ENCODE results near the gene KTN1. TPM values are rescaled to one million over a fixed set of nuclear protein-coding genes. Genes with fewer than 3 reads are reported as not detected.

KTN1 gene
- total RNA-seq, 1 experiment from 2014 or later = 76.6 TPM

- DNase-seq (ENCODE audit: low read depth) = no peak
Measured at GRCh38 chr14:55610713-55611370, 30.8 kb downstream of the KTN1 start.

DNA sequence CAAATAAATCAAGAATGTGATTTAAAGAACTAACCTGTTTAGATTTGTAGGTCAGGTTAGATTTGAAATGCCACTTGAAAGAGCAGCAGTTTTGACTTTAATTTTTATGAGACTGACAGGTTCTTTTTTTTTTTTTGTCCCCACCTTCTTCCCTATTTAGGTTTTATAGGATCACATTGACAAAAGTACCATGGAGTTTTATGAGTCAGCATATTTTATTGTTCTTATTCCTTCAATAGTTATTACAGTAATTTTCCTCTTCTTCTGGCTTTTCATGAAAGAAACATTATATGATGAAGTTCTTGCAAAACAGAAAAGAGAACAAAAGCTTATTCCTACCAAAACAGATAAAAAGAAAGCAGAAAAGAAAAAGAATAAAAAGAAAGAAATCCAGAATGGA is 31.9 kb downstream of the KTN1 start:
- no peak for DNase-seq (ENCODE audit: low read depth)

- DNase-seq (ENCODE audit: low read depth) = no peak
Measured at GRCh38 chr14:55614304-55614703, 34.3 kb downstream of the KTN1 start.

- no peak for DNase-seq (ENCODE audit: low read depth)
Measured at GRCh38 chr14:55620277-55620676, 40.3 kb downstream of the KTN1 start.

GRCh38 chr14:55620981-55621380 is 41.0 kb downstream of the KTN1 start:
- no peak for DNase-seq (ENCODE audit: low read depth)

GRCh38 chr14:55621391-55621790 is 41.4 kb downstream of the KTN1 start:
- DNase-seq (ENCODE audit: low read depth) = no peak

GRCh38 chr14:55624913-55625312 is 44.9 kb downstream of the KTN1 start:
- no peak for DNase-seq (ENCODE audit: low read depth)

- DNase-seq (ENCODE audit: low read depth) = no peak
Measured at GRCh38 chr14:55625481-55625880, 45.5 kb downstream of the KTN1 start.

GRCh38 chr14:55626131-55626530 is 46.1 kb downstream of the KTN1 start:
- no peak for DNase-seq (ENCODE audit: low read depth)

- DNase-seq (ENCODE audit: low read depth) = peak; percentile 29
Measured at GRCh38 chr14:55628426-55628825, 48.4 kb downstream of the KTN1 start.

- DNase-seq (ENCODE audit: low read depth) = peak; percentile 8
Measured at GRCh38 chr14:55638665-55639064, 58.7 kb downstream of the KTN1 start.

GRCh38 chr14:55641290-55641689 is 61.3 kb downstream of the KTN1 start:
- DNase-seq (ENCODE audit: low read depth) = no peak

DNA sequence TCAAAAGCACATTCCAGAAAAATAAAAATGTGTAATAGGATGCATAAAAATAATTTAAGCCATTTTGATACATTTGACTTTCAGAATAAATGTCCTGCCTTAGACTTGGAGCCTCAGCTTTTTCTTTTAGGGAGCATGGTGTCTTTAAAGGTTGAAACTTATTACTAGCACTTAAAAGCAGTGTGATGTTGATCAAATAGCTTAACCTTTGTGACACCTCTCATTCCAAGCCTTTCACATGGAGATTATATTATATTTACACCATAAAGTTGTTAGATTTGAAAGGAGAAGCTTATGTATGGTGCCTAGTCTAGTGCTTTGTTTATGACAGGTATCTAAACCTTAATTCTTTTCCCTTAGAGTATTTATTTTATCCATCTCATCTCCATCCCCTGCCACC is 61.9 kb downstream of the KTN1 start:
- DNase-seq (ENCODE audit: low read depth) = no peak

DNA sequence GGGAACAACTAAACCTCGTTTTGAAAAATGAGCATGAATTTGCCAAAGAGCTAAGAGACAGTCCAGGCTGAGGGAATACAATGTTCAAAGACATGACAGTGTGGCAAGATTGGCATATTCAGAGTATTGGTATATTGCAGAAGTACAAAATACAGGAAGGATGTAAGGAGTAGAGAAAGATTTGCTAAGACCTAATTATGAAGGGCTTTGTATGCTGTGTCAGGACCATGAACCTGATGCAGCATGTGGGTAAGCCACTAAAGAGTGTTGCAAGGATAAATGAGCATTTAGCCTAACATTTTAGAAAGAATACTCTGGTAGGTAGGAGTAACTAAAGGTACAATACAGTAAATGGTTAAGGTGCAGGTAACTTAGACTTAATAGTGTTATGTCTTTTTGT is 65.1 kb downstream of the KTN1 start:
- no peak for DNase-seq (ENCODE audit: low read depth)

- DNase-seq (ENCODE audit: low read depth) = no peak
Measured at GRCh38 chr14:55645845-55646832, 66.1 kb downstream of the KTN1 start.

DNA sequence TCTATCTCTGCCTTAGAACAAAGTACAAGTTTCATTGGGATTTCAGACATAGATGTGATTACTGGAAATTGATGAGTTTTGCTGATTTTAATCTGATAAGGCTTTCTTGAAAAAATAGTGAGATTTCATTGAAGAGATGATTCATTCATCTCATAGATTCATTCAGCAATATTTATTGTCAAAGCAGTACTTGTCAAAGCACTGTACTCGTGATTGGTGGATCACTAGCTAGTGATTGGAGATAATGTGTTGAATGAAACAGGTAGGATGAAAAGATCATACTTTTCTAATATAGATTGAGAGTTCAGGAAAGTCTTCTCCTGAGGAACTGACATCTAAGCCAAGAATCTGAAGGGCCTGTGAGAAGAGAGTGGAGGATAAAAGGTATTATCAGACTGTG is 71.0 kb downstream of the KTN1 start:
- DNase-seq (ENCODE audit: low read depth) = no peak

GRCh38 chr14:55654243-55654642 is 74.2 kb downstream of the KTN1 start:
- no peak for DNase-seq (ENCODE audit: low read depth)

DNA sequence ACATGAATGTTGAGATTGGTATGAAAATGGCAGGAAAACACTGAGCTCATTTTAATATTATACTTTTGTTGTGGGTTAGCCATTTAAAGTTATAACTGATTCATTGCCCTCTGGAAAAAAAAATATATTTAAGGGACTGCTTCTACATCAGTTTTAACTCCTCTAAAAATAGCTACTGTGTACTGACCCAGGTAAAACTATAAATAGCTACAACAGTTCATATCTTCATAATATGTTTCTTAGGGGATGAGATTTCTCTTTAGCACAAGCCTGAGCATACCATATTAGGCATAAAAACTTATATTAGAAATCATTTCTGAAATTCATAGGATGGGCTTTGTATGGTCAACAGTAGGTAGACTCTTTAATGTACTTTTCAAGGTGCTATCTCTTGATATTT is 81.0 kb downstream of the KTN1 start:
- no peak for DNase-seq (ENCODE audit: low read depth)

DNA sequence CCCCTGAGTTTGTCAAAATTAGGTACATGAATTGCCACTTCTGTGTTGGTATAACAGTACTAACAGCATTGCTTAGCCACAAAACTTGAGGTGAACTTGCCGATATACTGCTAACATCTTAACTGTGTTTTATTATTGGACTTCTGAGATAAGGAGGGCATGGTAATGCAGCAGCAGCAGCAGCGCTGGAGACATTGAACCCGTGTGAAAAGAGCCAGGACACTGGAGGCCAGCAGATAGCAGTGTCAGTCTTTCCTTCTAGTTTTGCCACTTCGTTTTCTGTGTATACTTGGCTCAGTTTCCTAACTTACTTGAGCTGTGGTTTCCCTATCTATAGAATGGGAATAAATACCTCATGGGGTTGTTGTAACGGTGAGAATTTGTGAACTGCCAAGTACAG is 82.7 kb downstream of the KTN1 start:
- no peak for DNase-seq (ENCODE audit: low read depth)

DNA sequence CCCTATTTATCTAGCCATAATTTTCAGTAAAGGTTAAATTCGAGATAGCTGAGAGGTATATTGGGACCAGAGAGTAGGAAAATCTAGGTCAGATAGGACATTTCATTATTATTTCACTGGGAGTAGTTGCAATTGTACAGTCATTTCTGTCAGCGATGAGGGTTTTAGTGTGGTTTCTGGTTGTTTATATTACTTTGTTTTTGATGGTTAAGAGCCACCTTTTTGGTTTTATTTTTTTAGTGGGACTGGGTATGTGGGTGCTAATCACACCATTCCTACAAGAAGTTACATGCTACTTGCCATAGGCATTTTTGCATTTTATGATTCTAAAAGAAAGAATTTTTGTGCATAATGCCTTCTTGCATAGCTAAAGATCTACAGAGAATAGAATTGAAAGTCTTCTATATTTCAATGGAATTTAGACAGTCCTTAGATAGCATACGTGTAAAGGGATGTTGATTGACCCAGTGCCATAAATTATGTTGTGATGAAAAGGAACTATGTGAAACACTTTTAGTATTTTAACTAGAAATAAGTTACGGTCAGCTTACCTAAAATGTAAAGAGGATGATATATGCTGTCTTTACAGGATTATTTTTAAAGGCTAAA is 85.2 kb downstream of the KTN1 start:
- DNase-seq (ENCODE audit: low read depth) = peak; percentile 61

DNA sequence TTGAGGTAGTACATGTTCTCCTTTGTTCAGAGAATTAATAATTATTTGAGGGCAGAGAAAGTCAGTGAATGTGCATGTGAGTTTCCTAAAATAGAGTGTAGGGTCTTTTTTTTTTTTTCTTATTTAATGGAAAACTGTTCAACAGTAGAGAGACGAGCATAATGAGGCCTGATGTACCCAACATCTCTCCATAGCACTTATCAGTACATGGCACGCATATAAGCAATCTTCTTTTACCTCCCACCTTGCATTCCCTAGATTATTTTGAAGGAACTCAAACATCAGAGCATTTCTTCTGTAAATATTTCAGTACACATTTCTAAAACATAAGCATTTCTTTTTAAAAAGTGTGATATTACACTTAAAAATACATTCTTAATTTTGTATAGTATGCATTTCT is 87.8 kb downstream of the KTN1 start:
- DNase-seq (ENCODE audit: low read depth) = no peak

GRCh38 chr14:55671641-55672040 is 91.6 kb downstream of the KTN1 start:
- peak; percentile 4 for DNase-seq (ENCODE audit: low read depth)

- DNase-seq (ENCODE audit: low read depth) = no peak
Measured at GRCh38 chr14:55673048-55673447, 93.0 kb downstream of the KTN1 start.
